AG09319 (cell line): ENCODE measurements around the gene AREL1.

Experiments
- DNase-seq: peaks from one replicate; pipeline ENCODE4 v3.0.0-alpha.2; 2010; ENCODE audit warnings: low read depth; ENCODE audit errors: extremely low read depth
- CTCF ChIP-seq: IDR thresholded peaks from 2 replicates; pipeline ENCODE4 v1.5.1; 2011; ENCODE audit warnings: low read depth, mild to moderate bottlenecking, inconsistent platforms, low read length, moderate library complexity

AREL1 gene

GRCh38 chr14:74621556-74621955 is 91.3 kb downstream of the AREL1 start:
- DNase-seq, result no peak
- no peak for TF ChIP-seq CTCF

GRCh38 chr14:74620923-74621322 is 92.0 kb downstream of the AREL1 start:
- no peak for TF ChIP-seq CTCF
- DNase-seq, result no peak

DNA sequence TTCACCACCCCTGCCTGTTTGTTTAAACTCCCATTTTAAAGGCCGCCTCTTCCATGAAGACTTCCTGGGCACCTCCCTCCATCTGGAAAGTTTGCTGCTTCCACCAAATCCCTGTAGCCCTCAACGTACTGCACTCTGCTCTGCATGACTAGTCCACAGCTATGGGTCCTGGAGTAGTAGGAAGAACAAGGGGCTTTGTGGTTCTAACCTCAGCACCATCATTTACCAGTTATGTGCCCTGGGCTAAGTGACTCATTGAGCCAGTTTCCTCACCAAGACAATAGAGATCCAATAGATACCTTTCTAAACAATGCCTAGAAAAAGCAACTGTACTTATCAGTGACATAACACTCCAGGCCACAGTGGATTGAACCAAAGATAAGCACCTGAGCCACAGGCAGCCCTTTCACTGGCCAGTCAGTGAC is 92.4 kb downstream of the AREL1 start:
- peak; percentile 65 for DNase-seq
- TF ChIP-seq CTCF, result no peak

DNA sequence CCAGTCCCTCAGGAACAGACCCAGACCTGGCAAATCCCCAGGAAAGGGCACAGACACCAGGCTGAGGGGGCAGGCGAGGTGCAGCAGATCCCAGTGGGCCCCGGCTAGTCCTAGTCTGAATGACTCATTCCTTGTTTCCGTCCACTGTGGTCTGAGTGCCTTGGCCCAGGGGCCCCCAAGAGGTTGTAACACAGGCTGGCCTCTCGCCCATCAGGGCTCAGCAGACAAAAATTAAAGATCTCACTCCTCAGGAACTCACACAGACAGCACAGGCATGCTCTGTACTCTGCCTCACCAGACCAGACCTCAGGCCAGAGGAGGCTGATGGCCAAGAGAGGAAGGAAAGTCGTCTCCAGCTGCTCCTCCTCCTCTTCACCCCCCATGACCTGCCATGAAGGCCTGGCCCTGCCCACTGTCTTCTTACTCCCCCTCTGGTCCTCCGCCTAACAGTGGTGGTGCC is 93.2 kb downstream of the AREL1 start:
- peak; percentile 91 for DNase-seq
- no peak for TF ChIP-seq CTCF

DNA sequence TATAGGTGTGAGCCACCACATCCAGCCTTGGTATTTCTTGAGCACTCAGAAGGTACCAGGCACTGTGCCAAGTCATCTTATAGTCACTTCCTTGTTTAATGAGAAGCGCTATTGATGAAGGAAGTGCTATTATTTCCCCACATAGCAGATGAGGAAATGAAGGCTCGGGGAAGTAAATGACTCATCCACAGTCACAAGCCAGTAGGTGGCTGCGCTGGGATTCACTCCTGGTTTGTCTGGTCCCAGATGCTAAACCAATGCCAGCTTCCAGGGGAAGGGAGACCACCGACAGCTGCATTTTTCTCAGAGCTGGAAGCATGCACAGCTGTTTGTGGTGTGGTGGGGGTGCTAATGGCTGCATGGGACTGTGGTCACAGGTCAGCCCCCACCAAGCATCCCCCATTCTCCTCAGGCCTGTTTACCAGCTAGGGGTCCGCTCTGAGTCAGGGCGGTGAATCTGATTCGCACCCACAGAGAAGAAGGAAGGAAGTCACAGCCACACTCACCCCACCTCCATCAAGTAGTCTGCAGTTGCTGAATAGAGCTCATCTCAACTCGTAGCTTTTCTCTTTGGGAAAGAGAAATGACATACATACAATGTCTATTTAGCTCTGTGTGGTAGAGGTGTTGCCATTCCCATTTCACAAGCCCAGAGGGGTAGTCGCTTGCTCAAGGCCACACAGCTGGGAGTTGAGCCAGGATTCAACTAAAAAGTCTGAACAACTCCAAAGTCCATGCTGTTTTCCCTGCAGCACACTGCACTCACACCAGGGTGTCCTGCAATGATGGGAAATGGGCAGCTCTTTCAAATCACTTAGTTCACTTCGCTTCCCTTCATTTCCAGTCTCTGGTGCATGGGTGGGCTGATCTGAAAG is 94.6 kb downstream of the AREL1 start:
- no peak; the same call in none of the 2 replicates for TF ChIP-seq CTCF
- DNase-seq, result no peak

DNA sequence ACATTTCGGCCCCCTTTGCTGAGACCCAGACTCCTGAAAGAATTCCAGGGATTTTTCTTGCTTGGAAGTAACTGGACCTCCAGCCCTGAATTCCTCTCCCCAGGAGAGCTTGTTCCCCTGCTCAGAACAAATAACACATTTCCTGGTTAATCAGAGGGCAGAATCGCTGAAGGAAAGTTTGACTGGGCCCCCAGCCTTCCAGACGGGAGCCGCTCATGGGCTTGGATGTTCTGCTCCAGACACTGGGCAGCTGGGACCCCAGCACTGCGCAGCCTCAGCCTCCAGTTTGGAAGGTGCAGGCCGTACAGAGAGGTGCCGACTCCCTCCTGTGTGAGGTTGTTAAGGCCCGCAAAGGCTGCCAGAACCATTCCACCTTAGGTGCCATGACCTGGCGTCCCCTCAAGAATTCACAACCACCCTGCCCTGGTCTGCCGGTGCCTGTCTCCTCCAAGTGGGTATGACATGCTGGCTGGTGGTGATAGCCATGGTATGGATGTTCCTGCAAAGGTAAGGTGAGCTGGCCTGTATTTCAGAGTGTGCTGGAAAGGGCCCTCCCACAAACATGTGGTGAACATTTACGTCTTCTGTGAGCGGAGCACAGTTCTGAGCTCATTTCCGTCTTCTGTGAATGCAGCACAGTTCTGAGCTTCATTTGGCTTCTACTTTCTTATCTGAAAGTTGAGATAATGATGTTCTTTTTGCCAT is 95.7 kb downstream of the AREL1 start:
- no peak for TF ChIP-seq CTCF
- DNase-seq, result no peak

- no peak for TF ChIP-seq CTCF
- DNase-seq, result no peak
Measured at GRCh38 chr14:74616507-74616906, 96.4 kb downstream of the AREL1 start.
